ENCODE measurements around the gene RFX3.

DNA sequence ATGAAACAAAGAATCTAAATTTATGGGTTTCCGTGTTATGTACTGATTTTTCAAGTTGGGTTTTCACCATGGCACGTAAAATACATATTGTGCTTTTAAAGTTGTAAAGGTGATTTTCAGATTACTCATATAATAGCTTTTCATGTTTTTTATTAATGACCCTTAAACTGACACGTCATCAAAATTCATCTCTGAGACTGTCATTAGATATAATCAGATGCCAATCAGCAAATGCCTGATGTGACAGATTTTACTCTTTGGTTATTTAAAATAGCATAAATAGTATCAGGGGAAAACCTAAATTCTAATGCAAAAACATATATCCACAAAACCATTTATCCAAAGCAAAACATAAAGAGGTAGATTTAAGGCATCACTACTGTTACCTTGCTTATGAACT is 11.0 kb downstream of the RFX3 start:
- TF ChIP-seq, protein P1, sequence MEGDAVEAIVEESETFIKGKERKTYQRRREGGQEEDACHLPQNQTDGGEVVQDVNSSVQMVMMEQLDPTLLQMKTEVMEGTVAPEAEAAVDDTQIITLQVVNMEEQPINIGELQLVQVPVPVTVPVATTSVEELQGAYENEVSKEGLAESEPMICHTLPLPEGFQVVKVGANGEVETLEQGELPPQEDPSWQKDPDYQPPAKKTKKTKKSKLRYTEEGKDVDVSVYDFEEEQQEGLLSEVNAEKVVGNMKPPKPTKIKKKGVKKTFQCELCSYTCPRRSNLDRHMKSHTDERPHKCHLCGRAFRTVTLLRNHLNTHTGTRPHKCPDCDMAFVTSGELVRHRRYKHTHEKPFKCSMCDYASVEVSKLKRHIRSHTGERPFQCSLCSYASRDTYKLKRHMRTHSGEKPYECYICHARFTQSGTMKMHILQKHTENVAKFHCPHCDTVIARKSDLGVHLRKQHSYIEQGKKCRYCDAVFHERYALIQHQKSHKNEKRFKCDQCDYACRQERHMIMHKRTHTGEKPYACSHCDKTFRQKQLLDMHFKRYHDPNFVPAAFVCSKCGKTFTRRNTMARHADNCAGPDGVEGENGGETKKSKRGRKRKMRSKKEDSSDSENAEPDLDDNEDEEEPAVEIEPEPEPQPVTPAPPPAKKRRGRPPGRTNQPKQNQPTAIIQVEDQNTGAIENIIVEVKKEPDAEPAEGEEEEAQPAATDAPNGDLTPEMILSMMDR (IDR thresholded peaks at IDR 0.05) = no peak
- TF ChIP-seq POLR2A (IDR thresholded peaks at IDR 0.05) = no peak
